Stimulated activated effector memory CD8-positive, alpha-beta T cell treated with anti-CD3 and anti-CD28 coated beads, Interleukin-12 subunit alpha, Interleukin-12 subunit beta, amount 100 ng/mL, for 72 hours (primary cell): ENCODE measurements around the gene DDX41.
A peak's percentile ranks its signal among the peaks of the same experiment; 100 is the strongest.

ENCODE experiments used
- ATAC-seq: fragments of 150-1000 bp; cut with Tn5 transposase; 2 replicates; pipeline ENCODE4 v1.10.0; 2021
- DNase-seq, 2 donors: peaks; one replicate each; pipeline ENCODE4 v3.0.0; 2021 to 2022; ENCODE audit warnings: low spot score in 2 of 2
- H3K27ac Mint-ChIP-seq: one replicate; pipeline ENCODE4 v1.8.0; 2022; ENCODE audit warnings: mild to moderate bottlenecking, mixed read lengths
- H3K36me3 Mint-ChIP-seq: one replicate; pipeline ENCODE4 v1.8.0; 2022; ENCODE audit warnings: mild to moderate bottlenecking, mixed read lengths
- H3K4me1 Mint-ChIP-seq: one replicate; pipeline ENCODE4 v1.8.0; 2022; ENCODE audit warnings: mixed read lengths
- H3K4me3 Mint-ChIP-seq: one replicate; pipeline ENCODE4 v1.8.0; 2022; ENCODE audit warnings: mild to moderate bottlenecking, mixed read lengths
- H3K9me3 Mint-ChIP-seq: one replicate; pipeline ENCODE4 v1.8.0; 2022; ENCODE audit warnings: mixed read lengths

DDX41 gene

DNA sequence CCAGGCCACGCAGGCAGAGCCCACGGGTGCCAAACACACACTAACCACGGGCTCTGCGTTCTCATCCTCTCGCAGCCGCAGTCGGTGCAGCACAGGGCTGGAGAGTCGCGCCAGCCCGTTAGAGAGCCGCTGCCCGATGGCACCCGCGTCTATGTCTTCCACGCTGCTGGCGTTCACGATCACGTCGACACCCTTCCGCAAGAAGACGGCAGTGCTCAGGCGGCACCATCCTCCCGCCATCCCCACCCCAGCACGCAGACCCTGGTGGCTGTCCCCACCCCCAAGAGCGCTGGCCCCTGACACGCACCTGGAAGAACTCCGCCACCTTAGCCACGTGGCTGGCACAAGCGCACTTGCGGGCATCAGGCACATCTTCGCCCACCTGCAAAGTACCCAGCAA is 49.3 kb downstream of the DDX41 start:
- H3K27ac Mint-ChIP-seq: no peak overlapping the region
- peaks cover 56% of the 10 kb centered on the region for H3K36me3 Mint-ChIP-seq
- ATAC-seq (no peak), DNase-seq (no peak)
- H3K9me3 Mint-ChIP-seq: no peaks in the 10 kb centered on the region
- H3K4me1 Mint-ChIP-seq: peaks cover 53% of the 10 kb centered on the region
- H3K4me3 Mint-ChIP-seq: no peak overlapping the region

DNA sequence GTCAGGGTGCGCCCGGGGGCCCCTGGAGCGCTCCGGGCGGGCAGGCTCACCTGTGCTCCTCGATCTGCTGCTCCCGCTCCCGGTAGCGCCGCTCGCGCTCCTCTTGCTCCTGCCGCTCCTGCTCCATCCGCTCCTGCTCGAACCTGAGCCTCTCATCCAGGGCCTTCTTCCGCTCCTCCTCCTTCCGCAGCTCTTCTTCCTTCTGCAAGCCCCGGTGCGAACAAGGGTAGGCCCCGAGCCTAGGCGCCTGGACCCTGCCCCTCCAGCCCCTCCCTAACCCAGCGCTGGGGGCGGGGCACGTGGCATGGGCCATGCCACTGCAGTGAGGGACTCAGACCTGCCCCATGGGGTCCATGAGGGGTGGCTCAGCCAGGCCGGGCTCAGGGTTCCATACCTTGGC is 49.9 kb downstream of the DDX41 start:
- Mint-ChIP-seq H3K27ac (peak overlapping the region; percentile 50), H3K4me1 (peaks cover 54% of the 10 kb centered on the region), H3K36me3 (peaks cover 62% of the 10 kb centered on the region), H3K4me3 (no peak overlapping the region), H3K9me3 (no peaks in the 10 kb centered on the region)
- DNase-seq (no peak), ATAC-seq (no peak)

DNA sequence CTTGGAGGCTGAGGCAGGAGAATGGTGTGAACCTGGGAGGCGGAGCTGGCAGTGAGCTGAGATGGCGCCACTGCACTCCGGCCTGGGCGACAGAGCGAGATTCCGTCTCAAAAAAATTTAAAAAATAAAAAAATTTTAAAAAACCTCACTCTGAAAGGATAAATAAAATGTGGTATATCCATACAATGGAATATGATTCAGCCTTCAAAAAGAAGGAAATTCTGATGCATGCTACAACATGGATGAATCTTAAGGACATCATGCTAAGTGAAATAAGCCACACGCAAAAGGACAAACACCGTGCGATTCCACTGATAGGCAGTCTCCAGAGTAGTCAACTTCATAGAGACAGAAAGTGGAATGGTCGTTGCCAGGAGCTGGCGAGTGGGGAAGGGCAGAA is 51.7 kb downstream of the DDX41 start:
- Mint-ChIP-seq H3K4me3 (no peak overlapping the region), H3K4me1 (peaks cover 41% of the 10 kb centered on the region), H3K36me3 (peaks cover 72% of the 10 kb centered on the region), H3K27ac (no peak overlapping the region), H3K9me3 (no peaks in the 10 kb centered on the region)
- DNase-seq: no peak
- ATAC-seq: no peak

DNA sequence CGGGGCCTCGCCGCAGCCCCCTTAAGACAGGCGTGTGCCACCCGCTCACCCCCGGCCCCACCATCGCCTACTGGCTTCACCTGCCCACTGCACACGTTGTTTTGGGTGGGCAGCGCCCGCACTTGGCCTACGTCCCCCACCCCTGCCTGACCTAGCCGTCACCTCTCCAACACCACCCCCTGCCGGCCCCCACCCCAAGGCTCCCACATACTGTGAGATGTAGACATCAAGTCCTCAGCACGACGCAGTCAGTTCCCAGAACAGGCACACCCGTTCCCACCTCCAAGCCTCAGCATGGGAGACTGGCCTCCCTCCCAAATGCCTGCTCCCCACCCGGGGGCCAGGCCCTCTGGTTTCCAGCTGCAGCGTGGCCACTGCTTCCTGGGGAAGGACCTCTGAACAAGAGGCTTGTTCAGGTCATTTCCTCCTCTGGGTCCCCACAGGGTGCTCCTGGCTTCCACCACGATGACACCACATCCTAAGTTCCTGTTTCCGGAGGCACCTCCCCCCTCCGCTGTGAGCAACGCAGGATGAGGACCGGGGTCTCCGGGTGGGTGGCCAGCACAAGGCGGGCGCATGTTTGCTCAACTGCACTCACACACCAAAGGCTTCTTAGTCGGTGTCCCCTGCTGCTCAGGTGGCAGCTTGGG is 54.6 kb downstream of the DDX41 start:
- Mint-ChIP-seq H3K27ac (peak overlapping the region; percentile 58), H3K9me3 (no peaks in the 10 kb centered on the region), H3K4me3 (no peak overlapping the region), H3K36me3 (peaks cover 77% of the 10 kb centered on the region), H3K4me1 (peaks cover 26% of the 10 kb centered on the region)
- ATAC-seq (no peak), DNase-seq (no peak)
